GM08714 (cell line): ENCODE measurements around the gene COA3.

ENCODE experiments used
- H3K4me3 ChIP-seq: fragments of 200-500 bp; sonication (Bioruptor generic); 2 replicates; pipeline ENCODE4 v1.5.1; 2014; ENCODE audit warnings: mild to moderate bottlenecking, low read length, inconsistent platforms
- ZNF274 ChIP-seq: IDR thresholded peaks from 2 replicates; pipeline ENCODE4 v1.6.1; 2012; ENCODE audit warnings: mild to moderate bottlenecking, low read depth, low read length

COA3 gene

GRCh38 chr17:42761638-42762037, 36.9 kb downstream of the COA3 start:
- TF ChIP-seq ZNF274: no peak
- no peak overlapping the region; the same call in 1 of the 2 replicates for H3K4me3 ChIP-seq

- H3K4me3 ChIP-seq: peak within 1 kb of the TSS; percentile 5; the same call in 1 of the 2 replicates
- no peak for TF ChIP-seq ZNF274
These were observed 37.6 kb downstream of the COA3 start, which contains the start of gene RAMP2 for GRCh38 chr17:42760652-42761581. Gene RAMP2 (plus strand): TSS chr17:42761227. CDS start chr17:42761262, 35 bp downstream.

- H3K4me3 ChIP-seq: no peak overlapping the region
- TF ChIP-seq ZNF274: no peak
These were observed 38.4 kb downstream of the COA3 start for GRCh38 chr17:42759982-42760651.

- H3K4me3 ChIP-seq: no peak overlapping the region
- TF ChIP-seq ZNF274: no peak
These were observed 43.7 kb downstream of the COA3 start for GRCh38 chr17:42754782-42755181.

- no peak overlapping the region for H3K4me3 ChIP-seq
- no peak for TF ChIP-seq ZNF274
These were observed 46.9 kb downstream of the COA3 start for GRCh38 chr17:42751628-42752027.

GRCh38 chr17:42750739-42751344, 47.7 kb downstream of the COA3 start:
- H3K4me3 ChIP-seq: no peak overlapping the region
- no peak for TF ChIP-seq ZNF274

GRCh38 chr17:42748908-42749798, 49.4 kb downstream of the COA3 start:
- no peak for TF ChIP-seq ZNF274
- H3K4me3 ChIP-seq: no peak overlapping the region

GRCh38 chr17:42748202-42748907, 50.1 kb downstream of the COA3 start:
- TF ChIP-seq ZNF274: no peak

More at GRCh38 chr17:42748202-42748907, 50.1 kb downstream of the COA3 start:
- H3K4me3 ChIP-seq: no peak overlapping the region
